ENCODE measurements around the gene ITPKB.

Gene ITPKB

DNA sequence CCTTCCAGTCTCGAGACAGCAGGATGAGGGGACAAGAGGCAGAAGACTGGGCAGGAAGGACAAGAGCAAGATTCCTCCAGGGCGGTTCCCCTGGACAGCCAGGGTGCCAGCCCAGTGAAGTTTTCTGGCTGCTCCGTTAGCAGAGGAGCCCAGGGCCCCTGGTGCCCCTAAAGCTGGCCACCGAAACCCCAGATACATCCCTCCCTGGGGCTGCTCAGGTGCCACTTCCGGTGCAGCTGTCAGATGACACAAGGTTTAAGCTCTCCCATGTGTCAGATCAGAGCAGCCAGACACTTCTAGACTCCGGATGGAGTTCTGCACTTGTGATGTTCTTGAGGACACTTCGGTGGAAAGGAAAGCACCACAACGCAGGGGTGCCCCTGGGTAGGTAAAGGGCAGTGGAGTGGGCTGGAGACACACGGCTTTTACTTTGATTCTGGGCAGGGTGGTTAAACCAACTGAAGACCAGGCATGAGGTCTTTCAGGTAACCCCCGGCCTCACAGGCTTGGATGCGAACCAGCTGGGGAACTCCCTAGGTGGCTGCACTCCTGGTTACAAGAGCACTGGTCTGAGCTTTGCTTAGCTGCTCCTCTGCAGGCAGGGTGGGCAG lies 85.7 kb downstream of the ITPKB start:
- no peak for DNase-seq (ENCODE audit: low read depth)
- H3K4me3 ChIP-seq (replicated peaks; ENCODE audit: low read depth, low read length) = no peak overlapping the region
- TF ChIP-seq, protein P1, sequence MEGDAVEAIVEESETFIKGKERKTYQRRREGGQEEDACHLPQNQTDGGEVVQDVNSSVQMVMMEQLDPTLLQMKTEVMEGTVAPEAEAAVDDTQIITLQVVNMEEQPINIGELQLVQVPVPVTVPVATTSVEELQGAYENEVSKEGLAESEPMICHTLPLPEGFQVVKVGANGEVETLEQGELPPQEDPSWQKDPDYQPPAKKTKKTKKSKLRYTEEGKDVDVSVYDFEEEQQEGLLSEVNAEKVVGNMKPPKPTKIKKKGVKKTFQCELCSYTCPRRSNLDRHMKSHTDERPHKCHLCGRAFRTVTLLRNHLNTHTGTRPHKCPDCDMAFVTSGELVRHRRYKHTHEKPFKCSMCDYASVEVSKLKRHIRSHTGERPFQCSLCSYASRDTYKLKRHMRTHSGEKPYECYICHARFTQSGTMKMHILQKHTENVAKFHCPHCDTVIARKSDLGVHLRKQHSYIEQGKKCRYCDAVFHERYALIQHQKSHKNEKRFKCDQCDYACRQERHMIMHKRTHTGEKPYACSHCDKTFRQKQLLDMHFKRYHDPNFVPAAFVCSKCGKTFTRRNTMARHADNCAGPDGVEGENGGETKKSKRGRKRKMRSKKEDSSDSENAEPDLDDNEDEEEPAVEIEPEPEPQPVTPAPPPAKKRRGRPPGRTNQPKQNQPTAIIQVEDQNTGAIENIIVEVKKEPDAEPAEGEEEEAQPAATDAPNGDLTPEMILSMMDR (IDR thresholded peaks at IDR 0.05; ENCODE audit: low read length, missing control alignments) = no peak

DNA sequence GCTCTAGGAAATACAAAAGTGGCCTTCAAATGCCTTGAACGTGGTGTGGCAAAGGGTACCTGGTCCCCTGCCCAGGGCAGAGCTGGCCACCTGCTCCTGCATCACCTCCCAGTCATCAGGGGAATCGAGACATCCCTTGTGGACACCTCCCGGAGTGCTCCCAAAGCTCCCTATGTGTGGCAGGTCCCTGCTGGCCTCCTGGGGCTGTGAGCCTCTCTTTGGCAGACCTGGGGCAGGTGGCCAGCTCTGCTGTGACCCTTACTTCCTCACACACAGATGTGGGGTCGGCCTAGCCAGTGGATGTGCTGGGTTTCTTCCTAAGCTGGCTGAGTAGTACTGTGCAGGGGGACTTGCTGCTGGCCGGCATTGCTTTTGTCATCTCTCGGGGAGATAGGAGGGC lies 86.5 kb downstream of the ITPKB start:
- TF ChIP-seq, protein P1 (IDR thresholded peaks at IDR 0.05; ENCODE audit: low read length, missing control alignments) = no peak
- H3K4me3 ChIP-seq (replicated peaks; ENCODE audit: low read depth, low read length) = no peak overlapping the region
- DNase-seq (ENCODE audit: low read depth) = no peak

DNA sequence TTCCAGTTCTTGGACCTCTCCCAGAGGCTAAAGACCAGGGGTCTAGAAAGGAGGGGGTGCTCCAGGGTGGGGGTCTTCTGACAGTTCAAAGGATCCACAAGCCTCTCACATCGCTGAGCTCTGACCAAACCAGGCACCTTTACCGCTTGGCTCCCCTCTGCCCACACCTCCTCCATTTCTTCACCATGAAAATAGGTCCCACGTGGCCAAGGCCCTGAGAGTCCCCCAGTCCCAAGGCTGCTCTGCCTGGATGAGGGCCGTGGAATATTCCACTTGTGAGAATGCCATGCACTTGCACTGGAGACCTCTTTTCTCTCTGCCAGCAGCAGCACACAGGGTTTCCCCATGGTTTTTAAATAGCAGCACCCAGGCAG lies 87.4 kb downstream of the ITPKB start:
- DNase-seq (ENCODE audit: low read depth) = no peak
- TF ChIP-seq, protein P1 (IDR thresholded peaks at IDR 0.05; ENCODE audit: low read length, missing control alignments) = no peak
- H3K4me3 ChIP-seq (replicated peaks; ENCODE audit: low read depth, low read length) = no peak overlapping the region

DNA sequence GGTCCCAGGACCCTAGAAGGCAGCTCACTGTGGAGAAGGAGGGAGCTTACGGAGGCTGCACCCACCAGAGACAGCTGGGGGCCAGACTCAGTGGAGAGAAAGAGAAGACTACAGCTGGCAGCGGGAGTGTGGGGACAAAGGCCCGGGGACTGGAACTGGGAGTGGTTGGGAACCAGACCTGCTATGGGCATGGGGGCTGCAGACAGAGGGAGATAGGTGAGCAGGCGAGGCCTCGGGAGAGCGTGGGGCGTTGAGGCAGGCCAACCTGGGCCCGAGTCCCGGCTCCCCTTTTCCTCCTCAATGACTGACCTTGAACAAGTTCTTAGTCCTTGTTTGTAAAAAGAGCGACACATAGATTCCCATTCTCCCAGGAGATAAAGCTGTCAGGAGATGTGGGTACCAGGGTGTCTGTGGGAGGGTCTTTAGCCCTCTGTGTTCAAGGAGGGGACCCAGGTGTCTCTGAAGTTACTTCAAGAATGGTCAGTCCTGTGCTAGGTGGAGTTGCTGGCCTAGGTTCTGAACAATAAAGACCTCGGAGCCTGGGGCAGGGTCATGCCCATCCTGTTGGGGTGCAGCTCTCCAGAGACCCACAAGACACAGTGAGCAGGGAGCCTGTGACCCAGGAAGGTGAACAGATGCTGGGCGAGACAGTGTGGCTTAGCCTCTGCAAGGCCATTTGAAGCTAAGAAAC lies 87.9 kb downstream of the ITPKB start:
- no peak overlapping the region for H3K4me3 ChIP-seq (replicated peaks; ENCODE audit: low read depth, low read length)
- no peak for DNase-seq (ENCODE audit: low read depth)
- TF ChIP-seq, protein P1 (IDR thresholded peaks at IDR 0.05; ENCODE audit: low read length, missing control alignments) = no peak

DNA sequence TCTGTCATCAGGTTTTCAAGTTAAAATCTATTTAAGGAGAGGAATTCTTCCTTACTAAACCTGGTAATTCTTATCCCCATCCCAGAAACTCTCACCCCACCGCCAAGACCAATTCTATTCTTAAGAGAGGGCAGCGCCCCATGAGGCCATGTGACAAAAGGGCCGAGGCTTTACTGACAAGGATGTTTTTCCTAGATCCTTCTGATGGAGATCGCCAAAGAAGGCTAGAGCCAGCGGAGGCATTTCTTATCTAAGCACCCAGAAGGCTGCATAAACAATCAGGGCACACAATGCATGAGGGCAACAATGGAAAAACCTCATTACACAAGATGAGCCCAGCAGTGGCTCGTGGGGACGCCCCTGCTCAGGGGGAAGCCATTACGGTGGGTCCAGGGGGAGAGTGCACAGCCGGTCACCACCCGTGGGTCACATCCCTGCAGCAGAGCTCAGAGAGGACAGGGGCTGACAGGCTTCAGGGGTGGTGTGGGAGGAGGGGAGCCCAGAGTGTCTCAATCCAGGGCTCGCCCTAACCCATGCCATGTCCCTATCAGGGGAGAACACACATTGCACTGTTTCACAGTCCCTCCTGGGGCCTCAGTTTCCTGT lies 88.7 kb downstream of the ITPKB start:
- no peak overlapping the region for H3K4me3 ChIP-seq (replicated peaks; ENCODE audit: low read depth, low read length)
- TF ChIP-seq, protein P1 (IDR thresholded peaks at IDR 0.05; ENCODE audit: low read length, missing control alignments) = no peak
- no peak for DNase-seq (ENCODE audit: low read depth)

DNA sequence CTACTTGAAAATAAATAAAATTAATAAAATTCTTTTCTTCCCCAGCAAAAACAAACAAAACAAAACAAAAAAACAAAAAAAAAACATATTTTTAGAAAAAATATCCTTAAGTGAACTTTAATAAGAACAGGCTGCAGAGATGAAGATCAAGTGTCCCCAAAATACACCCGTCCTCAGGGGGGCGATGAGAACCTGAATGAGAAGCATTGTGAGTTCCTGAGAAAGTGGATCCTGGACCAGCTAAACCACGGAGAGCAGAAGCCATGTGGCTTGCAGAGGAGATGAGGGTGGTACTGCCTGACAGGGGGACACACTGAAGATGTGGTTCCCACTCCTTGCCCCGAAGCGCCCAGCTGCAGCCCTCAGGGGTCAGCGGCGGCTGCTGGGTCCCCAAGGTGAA lies 89.3 kb downstream of the ITPKB start:
- peak; percentile 43 for DNase-seq (ENCODE audit: low read depth)
- TF ChIP-seq, protein P1 (IDR thresholded peaks at IDR 0.05; ENCODE audit: low read length, missing control alignments) = peak; percentile 30
- H3K4me3 ChIP-seq (replicated peaks; ENCODE audit: low read depth, low read length) = no peak overlapping the region
